ENCODE measurements around the gene WDR75.

Gene WDR75

DNA sequence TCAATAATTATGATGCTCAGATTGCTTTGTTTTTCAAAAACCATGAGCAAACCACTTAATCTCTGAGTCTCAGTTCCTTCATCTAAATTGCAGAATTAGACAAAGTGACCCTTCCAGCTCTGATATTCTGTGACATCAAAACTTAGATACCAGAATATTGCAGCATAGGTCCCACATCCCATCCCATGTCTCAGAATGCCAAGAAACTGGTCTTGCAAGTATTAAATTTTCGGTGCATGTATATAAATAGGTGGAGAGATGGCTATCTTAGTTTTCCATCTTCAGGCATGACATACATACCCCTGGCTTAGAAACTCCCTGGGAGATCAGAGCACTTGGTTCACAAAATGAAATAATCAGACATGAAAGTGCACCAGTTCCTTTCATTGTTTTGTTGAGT is 39.8 kb downstream of the WDR75 start:
- FAIRE-seq (no peak), DNase-seq (ENCODE audit: insufficient read length, low spot score) (no peak)
- TF ChIP-seq, protein P1, sequence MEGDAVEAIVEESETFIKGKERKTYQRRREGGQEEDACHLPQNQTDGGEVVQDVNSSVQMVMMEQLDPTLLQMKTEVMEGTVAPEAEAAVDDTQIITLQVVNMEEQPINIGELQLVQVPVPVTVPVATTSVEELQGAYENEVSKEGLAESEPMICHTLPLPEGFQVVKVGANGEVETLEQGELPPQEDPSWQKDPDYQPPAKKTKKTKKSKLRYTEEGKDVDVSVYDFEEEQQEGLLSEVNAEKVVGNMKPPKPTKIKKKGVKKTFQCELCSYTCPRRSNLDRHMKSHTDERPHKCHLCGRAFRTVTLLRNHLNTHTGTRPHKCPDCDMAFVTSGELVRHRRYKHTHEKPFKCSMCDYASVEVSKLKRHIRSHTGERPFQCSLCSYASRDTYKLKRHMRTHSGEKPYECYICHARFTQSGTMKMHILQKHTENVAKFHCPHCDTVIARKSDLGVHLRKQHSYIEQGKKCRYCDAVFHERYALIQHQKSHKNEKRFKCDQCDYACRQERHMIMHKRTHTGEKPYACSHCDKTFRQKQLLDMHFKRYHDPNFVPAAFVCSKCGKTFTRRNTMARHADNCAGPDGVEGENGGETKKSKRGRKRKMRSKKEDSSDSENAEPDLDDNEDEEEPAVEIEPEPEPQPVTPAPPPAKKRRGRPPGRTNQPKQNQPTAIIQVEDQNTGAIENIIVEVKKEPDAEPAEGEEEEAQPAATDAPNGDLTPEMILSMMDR (IDR thresholded peaks at IDR 0.05; ENCODE audit: insufficient read depth, missing control alignments) = no peak

DNA sequence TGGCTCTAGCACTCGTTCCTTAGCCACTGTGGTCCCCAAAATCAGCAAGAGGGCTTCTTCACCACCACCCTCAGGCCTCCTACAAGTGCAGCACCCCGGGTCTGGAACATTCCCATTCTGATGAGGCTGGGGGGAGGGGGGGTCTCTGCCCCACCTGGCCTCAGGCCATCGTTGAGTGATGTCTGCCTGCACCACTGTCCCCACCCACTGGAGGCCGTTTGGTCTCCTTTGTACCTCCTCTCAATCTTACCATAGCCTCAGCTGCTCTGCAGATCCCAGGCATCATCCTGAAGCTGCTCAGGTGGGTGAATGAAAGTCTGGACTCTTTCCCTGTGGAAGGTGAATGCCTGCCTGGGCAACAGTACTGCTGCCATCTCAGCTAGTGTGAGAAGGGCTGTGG is 42.3 kb downstream of the WDR75 start:
- TF ChIP-seq, protein P1 (IDR thresholded peaks at IDR 0.05; ENCODE audit: insufficient read depth, missing control alignments) = no peak
- FAIRE-seq = no peak

DNA sequence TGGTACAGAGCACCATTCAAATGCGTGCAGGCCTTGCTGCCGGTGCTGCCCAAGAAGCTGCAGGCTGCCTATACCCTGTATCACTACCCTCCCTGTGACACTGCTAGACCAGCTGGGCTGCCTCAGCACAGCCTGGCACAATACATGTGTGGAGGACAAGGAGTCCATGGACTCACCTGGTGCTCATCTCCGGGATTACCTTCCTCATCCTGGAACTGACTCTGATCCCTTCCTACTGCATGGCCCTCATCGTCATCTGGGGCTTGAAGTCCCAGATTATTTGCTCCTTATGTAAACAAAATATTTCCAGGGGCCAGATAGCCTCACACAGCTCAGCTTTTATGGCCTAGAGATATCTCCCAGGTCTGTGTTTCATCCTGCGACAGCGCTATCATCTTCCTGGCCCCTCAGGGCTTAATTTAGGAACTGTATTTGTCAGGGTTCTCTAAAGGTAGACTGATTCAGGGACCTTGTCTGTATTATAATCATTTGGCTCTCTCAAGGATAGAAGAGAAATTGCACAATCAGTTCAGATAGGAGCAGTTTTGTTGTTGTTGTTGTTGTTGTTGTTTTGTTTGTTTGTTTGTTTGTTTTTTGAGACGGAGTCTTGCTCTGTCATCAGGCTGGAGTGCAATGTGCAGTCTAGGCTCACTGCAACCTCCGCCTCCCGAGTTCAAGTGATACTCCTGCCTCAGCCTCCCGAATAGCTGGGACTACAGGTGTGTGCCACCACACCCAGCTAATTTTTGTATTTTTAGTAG is 42.9 kb downstream of the WDR75 start:
- TF ChIP-seq, protein P1 (IDR thresholded peaks at IDR 0.05; ENCODE audit: insufficient read depth, missing control alignments) = no peak
- no peak for FAIRE-seq
- no peak for DNase-seq (ENCODE audit: insufficient read length, low spot score)

More for the DNA sequence above, 42.3 kb downstream of the WDR75 start:
- no peak for DNase-seq (ENCODE audit: insufficient read length, low spot score)

DNA sequence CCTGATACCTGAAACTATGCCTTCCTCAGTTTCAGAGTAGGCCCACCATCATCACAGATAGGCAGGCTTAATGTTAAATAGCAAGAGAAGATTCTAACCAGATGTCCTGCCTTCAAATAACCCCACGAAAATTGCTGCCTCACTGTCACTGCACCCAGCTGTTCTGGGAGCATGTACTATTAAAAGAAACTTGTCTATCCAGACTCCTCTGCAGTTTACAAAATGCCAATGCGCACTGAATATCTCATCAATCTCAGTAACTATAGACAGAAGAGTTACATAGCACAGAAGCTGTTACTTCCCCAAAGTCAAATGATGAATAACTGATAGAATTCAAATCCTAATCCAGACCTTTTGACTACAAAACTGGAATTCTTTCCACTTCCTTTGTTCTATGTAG is 43.9 kb downstream of the WDR75 start:
- no peak for DNase-seq (ENCODE audit: insufficient read length, low spot score)
- FAIRE-seq = no peak
- TF ChIP-seq, protein P1 (IDR thresholded peaks at IDR 0.05; ENCODE audit: insufficient read depth, missing control alignments) = no peak

DNA sequence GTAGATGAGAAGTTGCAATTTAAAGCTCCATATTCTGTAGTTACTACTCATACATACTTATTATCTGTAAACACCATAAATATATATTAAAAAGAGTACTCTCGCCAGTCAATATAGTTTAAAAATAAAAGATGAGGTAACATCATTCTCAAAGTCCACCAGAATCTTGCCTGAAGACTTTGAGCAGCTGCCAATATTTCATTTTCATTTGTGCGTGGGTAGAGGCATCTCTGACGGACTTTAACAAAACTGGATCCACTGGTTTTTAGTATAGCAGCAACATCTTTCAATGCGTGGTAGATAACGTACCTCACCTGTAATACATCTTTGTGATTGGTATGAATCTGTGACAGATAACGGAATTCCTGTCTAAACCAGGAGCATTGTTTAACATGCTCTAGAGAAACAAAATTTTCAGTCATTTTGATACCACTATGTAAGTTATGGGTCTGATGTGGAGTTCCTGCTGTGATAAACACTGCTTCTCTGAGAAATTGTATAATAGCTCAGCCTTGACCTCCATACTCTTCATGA is 45.0 kb downstream of the WDR75 start:
- TF ChIP-seq, protein P1 (IDR thresholded peaks at IDR 0.05; ENCODE audit: insufficient read depth, missing control alignments) = no peak
- FAIRE-seq (no peak), DNase-seq (ENCODE audit: insufficient read length, low spot score) (no peak)

DNA sequence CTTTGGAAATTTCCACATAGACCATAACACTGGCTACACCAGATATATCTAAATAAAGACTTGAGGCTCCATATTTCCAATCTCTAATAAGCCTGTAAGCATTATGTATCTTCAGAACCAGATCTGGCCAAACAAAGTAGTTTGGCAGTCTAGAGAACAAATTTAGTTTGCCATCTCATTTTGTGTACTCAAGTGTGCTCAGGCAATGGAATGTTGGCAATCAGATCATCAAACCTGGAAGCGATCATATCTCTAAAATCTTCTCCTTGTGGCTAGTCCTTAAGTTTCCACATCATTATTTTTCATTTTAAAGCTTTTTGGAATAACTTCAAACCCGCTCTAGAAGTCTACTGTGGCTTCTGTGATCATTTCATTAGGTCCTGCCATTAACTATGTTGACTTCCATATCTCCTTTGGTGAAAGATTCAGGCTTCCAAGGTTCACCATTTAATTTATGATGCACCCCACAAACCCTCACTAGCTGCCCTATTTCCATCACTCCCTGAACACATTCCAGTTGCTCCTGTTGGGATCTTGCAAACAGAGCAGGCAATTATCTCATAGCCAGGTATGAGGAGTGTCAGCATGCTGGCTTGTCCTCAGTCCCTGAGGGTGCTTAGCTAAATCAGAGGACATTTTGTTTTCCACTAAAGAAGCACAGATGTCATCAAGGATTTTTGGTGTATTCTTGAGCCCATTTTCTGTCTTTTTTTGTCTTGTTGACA is 46.2 kb downstream of the WDR75 start:
- DNase-seq (ENCODE audit: insufficient read length, low spot score) (no peak), FAIRE-seq (no peak)
- TF ChIP-seq, protein P1 (IDR thresholded peaks at IDR 0.05; ENCODE audit: insufficient read depth, missing control alignments) = no peak

DNA sequence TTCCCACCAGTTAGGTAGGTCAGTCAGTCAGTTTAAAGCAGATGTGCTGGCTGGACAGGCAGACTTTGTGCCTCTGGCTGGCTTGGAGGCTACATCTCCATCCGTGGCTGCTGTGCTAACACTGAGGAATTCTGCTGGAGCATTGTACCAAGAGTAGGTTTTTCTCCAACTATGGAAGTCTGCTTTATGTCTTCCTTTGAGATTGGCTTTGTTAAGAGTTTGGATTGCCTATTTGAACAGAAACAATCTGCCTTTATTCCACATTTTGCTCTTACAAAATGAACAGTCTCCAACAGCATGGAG is 46.7 kb downstream of the WDR75 start:
- FAIRE-seq (no peak), DNase-seq (ENCODE audit: insufficient read length, low spot score) (no peak)
- TF ChIP-seq, protein P1 (IDR thresholded peaks at IDR 0.05; ENCODE audit: insufficient read depth, missing control alignments) = no peak
